Measurements from ENCODE around the gene PALS1.
"Not testable (repeated sequence)": the region's sequence is repeated elsewhere in the genome, so short reads cannot be mapped to it uniquely, and the experiment has no call there.

PALS1 gene

GRCh38 chr14:67257906-67258305, 16.7 kb downstream of the PALS1 start:
- DNase-seq (ENCODE audit: low read depth in 2 of 2) = no peak

- DNase-seq (ENCODE audit: low read depth in 2 of 2) = no peak
These were observed 19.7 kb downstream of the PALS1 start for GRCh38 chr14:67260965-67261364.

- DNase-seq (ENCODE audit: low read depth in 2 of 2) = no peak
These were observed 22.4 kb downstream of the PALS1 start for GRCh38 chr14:67263499-67264149.

- DNase-seq (ENCODE audit: low read depth in 2 of 2) = no peak
These were observed 23.9 kb downstream of the PALS1 start for GRCh38 chr14:67265131-67265530.

GRCh38 chr14:67267576-67268328, 26.5 kb downstream of the PALS1 start:
- DNase-seq (ENCODE audit: low read depth in 2 of 2) = no peak

GRCh38 chr14:67268426-67269150, 27.4 kb downstream of the PALS1 start:
- DNase-seq (ENCODE audit: low read depth in 2 of 2) = no peak

- DNase-seq (ENCODE audit: low read depth in 2 of 2) = no peak
These were observed 28.2 kb downstream of the PALS1 start for GRCh38 chr14:67269298-67270060.

GRCh38 chr14:67270145-67270753, 29.0 kb downstream of the PALS1 start:
- no peak for DNase-seq (ENCODE audit: low read depth in 2 of 2)

- DNase-seq (ENCODE audit: low read depth in 2 of 2) = no peak
These were observed 29.7 kb downstream of the PALS1 start for GRCh38 chr14:67270933-67271332.

GRCh38 chr14:67273281-67273680, 32.0 kb downstream of the PALS1 start:
- not testable (repeated sequence) for DNase-seq (ENCODE audit: low read depth in 2 of 2)

- DNase-seq (ENCODE audit: low read depth in 2 of 2) = no peak
These were observed 34.9 kb downstream of the PALS1 start for GRCh38 chr14:67276131-67276530.

GRCh38 chr14:67280506-67280905, 39.3 kb downstream of the PALS1 start:
- no peak for DNase-seq (ENCODE audit: low read depth in 2 of 2)

- DNase-seq (ENCODE audit: low read depth in 2 of 2) = no peak
These were observed 44.7 kb downstream of the PALS1 start for GRCh38 chr14:67285876-67286452.
